ENCODE results near the gene FRK.

DNA sequence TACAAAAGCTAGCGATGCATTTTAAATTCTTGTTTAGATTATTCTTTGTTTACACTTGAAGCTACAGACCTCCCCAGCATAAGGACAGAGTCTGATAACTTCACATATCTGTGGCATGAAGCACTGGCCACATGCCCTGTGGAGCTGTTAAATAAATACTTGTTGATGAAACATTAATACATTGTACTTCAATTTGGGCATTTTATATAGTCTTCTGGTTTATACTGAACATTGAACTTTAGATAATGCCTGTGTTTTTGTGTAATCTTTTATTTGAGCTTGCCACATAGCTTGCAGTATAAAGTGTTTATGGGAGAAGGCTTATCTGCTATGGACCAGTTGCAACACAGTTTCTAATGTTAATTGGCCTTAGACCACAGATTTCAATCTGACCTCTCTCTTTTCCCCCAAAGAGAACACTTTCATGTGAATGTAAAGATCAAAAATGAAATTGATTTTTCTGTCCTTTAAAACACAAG, 48.2 kb downstream of the FRK start:
- no peak for TF ChIP-seq POLR2A (IDR thresholded peaks at IDR 0.05)
- TF ChIP-seq, protein P1, sequence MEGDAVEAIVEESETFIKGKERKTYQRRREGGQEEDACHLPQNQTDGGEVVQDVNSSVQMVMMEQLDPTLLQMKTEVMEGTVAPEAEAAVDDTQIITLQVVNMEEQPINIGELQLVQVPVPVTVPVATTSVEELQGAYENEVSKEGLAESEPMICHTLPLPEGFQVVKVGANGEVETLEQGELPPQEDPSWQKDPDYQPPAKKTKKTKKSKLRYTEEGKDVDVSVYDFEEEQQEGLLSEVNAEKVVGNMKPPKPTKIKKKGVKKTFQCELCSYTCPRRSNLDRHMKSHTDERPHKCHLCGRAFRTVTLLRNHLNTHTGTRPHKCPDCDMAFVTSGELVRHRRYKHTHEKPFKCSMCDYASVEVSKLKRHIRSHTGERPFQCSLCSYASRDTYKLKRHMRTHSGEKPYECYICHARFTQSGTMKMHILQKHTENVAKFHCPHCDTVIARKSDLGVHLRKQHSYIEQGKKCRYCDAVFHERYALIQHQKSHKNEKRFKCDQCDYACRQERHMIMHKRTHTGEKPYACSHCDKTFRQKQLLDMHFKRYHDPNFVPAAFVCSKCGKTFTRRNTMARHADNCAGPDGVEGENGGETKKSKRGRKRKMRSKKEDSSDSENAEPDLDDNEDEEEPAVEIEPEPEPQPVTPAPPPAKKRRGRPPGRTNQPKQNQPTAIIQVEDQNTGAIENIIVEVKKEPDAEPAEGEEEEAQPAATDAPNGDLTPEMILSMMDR (IDR thresholded peaks at IDR 0.05): no peak

All from testis (tissue), 2 donors.